Inflammatory macrophage treated with lipopolysaccharide for 1 hour (primary cell): Measurements from ENCODE around the gene PRKAB1.

Experiments
- DNase-seq, 2 donors: peaks; one replicate each; pipeline ENCODE4 v3.0.0-alpha.2; 2020 to 2022

The PRKAB1 gene

GRCh38 chr12:119714614-119715267 is 46.8 kb downstream of the PRKAB1 start:
- no peak for DNase-seq

GRCh38 chr12:119715268-119715620 is 47.3 kb downstream of the PRKAB1 start:
- DNase-seq, result no peak

- no peak for DNase-seq
These were observed 50.2 kb downstream of the PRKAB1 start for GRCh38 chr12:119718141-119718540.

- no peak for DNase-seq
These were observed 52.4 kb downstream of the PRKAB1 start for GRCh38 chr12:119720349-119720748.

- DNase-seq, result no peak
These were observed 53.4 kb downstream of the PRKAB1 start for GRCh38 chr12:119721306-119721705.

GRCh38 chr12:119725523-119725922 is 57.6 kb downstream of the PRKAB1 start:
- no peak for DNase-seq

- no peak for DNase-seq
These were observed 59.9 kb downstream of the PRKAB1 start for GRCh38 chr12:119727600-119728443.

GRCh38 chr12:119728444-119728745 is 60.5 kb downstream of the PRKAB1 start:
- no peak for DNase-seq

GRCh38 chr12:119729871-119730270 is 61.9 kb downstream of the PRKAB1 start:
- no peak for DNase-seq

- no peak for DNase-seq
These were observed 62.4 kb downstream of the PRKAB1 start for GRCh38 chr12:119730381-119730780.
